ENCODE results near the gene CALN1. TPM values are rescaled to one million over a fixed set of nuclear protein-coding genes. Genes with fewer than 3 reads are reported as not detected.

CALN1 gene
- polyA plus RNA-seq, 1 experiment: not detected

DNA sequence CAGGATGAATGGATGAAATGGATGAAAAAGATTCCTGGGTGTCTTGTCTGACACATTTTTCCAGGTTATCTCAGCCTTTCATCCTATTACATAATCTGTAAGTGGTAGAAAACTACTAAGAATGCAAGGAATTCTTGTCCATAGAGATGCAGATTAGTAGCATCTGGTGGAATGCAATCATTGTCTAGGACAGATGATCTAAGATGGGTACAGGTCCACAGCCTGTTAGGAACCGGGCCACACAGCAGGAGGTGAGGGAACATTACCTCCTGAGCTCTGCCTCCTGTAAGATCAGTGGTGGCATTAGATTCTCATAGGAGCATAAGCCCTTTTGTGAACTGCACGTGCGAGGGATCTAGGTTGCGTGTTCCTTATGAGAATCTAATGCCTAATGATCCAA lies 225.0 kb downstream of the CALN1 start:
- H3K27me3 ChIP-seq (ENCODE audit: control insufficient read depth, insufficient read depth, low read length): no peaks in the 10 kb centered on the region
- CTCF ChIA-PET: no interaction called here
- H3K9me3 ChIP-seq (ENCODE audit: control insufficient read depth, insufficient read depth, low read length): peaks cover 19% of the 10 kb centered on the region
- H3K27ac ChIP-seq (ENCODE audit: low read depth, low read length): no peak overlapping the region
- H3K4me3 ChIP-seq (ENCODE audit: low read depth, low read length): no peak overlapping the region
- TF ChIP-seq, protein P1, sequence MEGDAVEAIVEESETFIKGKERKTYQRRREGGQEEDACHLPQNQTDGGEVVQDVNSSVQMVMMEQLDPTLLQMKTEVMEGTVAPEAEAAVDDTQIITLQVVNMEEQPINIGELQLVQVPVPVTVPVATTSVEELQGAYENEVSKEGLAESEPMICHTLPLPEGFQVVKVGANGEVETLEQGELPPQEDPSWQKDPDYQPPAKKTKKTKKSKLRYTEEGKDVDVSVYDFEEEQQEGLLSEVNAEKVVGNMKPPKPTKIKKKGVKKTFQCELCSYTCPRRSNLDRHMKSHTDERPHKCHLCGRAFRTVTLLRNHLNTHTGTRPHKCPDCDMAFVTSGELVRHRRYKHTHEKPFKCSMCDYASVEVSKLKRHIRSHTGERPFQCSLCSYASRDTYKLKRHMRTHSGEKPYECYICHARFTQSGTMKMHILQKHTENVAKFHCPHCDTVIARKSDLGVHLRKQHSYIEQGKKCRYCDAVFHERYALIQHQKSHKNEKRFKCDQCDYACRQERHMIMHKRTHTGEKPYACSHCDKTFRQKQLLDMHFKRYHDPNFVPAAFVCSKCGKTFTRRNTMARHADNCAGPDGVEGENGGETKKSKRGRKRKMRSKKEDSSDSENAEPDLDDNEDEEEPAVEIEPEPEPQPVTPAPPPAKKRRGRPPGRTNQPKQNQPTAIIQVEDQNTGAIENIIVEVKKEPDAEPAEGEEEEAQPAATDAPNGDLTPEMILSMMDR (IDR thresholded peaks at IDR 0.05; ENCODE audit: low read depth, low read length): no peak
- no peak for DNase-seq (ENCODE audit: low read depth, low spot score)
- POLR2A ChIA-PET: no interaction called here

DNA sequence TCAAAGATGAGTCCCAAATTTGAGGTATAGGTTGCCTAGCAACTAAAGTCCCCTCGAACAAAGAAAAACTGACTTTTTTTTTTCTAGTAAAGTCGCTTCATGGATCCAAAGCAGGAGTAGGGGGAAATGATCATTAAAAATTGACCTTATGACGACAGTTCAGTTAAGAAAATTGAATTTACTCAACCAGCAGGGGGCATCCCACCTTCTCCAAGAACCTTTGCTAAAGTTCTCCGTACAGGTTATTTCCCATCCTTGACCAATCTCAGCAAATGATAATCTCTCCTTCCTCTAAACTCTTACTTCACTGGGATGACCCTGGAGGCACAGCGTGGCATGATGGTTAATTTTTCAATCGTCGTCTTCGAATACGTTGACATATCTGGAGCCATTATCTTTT lies 228.3 kb downstream of the CALN1 start:
- H3K27me3 ChIP-seq (ENCODE audit: control insufficient read depth, insufficient read depth, low read length): no peaks in the 10 kb centered on the region
- no peak overlapping the region for H3K4me3 ChIP-seq (ENCODE audit: low read depth, low read length)
- POLR2A ChIA-PET: no interaction called here
- CTCF ChIA-PET: no interaction called here
- no peak overlapping the region for H3K27ac ChIP-seq (ENCODE audit: low read depth, low read length)
- TF ChIP-seq, protein P1 (IDR thresholded peaks at IDR 0.05; ENCODE audit: low read depth, low read length): no peak
- peaks cover 22% of the 10 kb centered on the region for H3K9me3 ChIP-seq (ENCODE audit: control insufficient read depth, insufficient read depth, low read length)
- no peak for DNase-seq (ENCODE audit: low read depth, low spot score)

DNA sequence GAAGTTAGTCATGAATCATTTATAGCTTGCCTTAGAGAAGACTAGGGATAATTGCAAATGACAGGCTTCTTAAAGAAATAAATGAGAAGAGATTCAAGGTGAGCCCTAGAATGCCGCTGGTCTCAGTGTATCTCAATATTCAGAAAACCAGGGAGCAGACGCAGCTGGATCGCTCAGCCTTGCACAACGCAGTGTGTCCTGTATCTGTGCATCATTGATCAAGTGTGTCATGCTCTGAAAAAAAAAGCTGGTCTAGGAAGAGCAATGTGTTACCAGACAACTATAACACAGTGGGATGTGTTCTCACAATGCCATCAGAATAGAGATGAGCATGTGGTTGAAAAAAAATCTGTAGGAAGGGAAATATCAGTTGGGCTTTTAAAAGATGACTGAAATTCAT lies 230.1 kb downstream of the CALN1 start:
- POLR2A ChIA-PET: no interaction called here
- TF ChIP-seq, protein P1 (IDR thresholded peaks at IDR 0.05; ENCODE audit: low read depth, low read length): no peak
- no peak for DNase-seq (ENCODE audit: low read depth, low spot score)
- Histone ChIP-seq H3K27me3 (ENCODE audit: control insufficient read depth, insufficient read depth, low read length) (no peaks in the 10 kb centered on the region), H3K27ac (ENCODE audit: low read depth, low read length) (no peak overlapping the region), H3K4me3 (ENCODE audit: low read depth, low read length) (no peak overlapping the region), H3K9me3 (ENCODE audit: control insufficient read depth, insufficient read depth, low read length) (peaks cover 27% of the 10 kb centered on the region)
- CTCF ChIA-PET: no interaction called here

DNA sequence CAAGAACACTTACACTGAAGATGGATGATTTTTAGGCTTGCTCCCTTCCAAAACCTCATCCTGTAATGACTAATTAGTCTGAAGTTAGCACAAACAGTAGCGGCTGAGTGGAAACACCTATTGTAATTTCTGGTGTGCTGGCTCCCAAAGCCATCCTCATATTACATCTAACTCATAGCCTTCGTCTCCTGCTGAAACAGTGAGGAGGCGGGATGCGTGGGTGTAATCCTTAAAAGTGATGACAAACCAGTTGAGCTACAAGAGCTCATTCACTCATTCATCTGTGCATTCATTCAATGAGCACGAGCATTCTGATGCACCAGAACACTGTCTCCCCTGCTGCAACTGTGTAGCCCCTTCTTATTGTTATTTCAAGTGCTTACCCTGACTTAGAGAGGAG lies 235.3 kb downstream of the CALN1 start:
- POLR2A ChIA-PET: no interaction called here
- CTCF ChIA-PET: no interaction called here
- TF ChIP-seq, protein P1 (IDR thresholded peaks at IDR 0.05; ENCODE audit: low read depth, low read length): no peak

DNA sequence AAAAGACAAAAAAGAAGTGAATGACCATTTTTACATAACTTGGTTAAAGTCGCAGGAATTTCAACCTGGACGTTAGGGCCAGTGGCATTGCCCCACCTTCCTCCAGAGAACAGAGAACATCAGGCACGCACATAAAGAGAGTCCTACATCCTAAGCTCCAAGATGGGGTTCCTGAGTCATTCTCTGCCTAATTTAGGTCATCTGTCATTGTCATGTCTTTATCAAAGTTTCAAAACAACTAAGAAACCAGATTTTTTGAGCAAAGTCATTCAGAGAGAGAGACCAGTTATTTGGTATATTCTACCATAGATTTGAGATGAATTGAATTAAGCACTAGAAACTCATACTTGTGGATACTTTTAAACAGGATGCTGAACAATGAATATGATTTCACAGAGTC lies 241.7 kb downstream of the CALN1 start:
- no peak for DNase-seq (ENCODE audit: low read depth, low spot score)
- no peak overlapping the region for H3K27ac ChIP-seq (ENCODE audit: low read depth, low read length)
- ChIA-PET POLR2A (no interaction called here), CTCF (no interaction called here)
- TF ChIP-seq, protein P1 (IDR thresholded peaks at IDR 0.05; ENCODE audit: low read depth, low read length): no peak
- H3K4me3 ChIP-seq (ENCODE audit: low read depth, low read length): no peak overlapping the region
- H3K9me3 ChIP-seq (ENCODE audit: control insufficient read depth, insufficient read depth, low read length): peaks cover 17% of the 10 kb centered on the region
- H3K27me3 ChIP-seq (ENCODE audit: control insufficient read depth, insufficient read depth, low read length): no peaks in the 10 kb centered on the region

More for the DNA sequence above, 235.3 kb downstream of the CALN1 start:
- Histone ChIP-seq H3K9me3 (ENCODE audit: control insufficient read depth, insufficient read depth, low read length) (peaks cover 22% of the 10 kb centered on the region), H3K4me3 (ENCODE audit: low read depth, low read length) (no peak overlapping the region), H3K27ac (ENCODE audit: low read depth, low read length) (no peak overlapping the region), H3K27me3 (ENCODE audit: control insufficient read depth, insufficient read depth, low read length) (no peaks in the 10 kb centered on the region)
- DNase-seq (ENCODE audit: low read depth, low spot score): no peak

Data from AG04450 (cell line).